Erythroblast (primary cell): ENCODE results near the gene BOLL.

Experiments
- GATA1 ChIP-seq: IDR thresholded peaks from 2 replicates; pipeline ENCODE4 v1.6.1; 2011; ENCODE audit warnings: low read depth, mild to moderate bottlenecking, control low read depth, low read length, moderate library complexity
- POLR2A ChIP-seq: IDR thresholded peaks from 2 replicates; pipeline ENCODE4 v1.6.1; 2011; ENCODE audit warnings: mild to moderate bottlenecking, low read length

DNA sequence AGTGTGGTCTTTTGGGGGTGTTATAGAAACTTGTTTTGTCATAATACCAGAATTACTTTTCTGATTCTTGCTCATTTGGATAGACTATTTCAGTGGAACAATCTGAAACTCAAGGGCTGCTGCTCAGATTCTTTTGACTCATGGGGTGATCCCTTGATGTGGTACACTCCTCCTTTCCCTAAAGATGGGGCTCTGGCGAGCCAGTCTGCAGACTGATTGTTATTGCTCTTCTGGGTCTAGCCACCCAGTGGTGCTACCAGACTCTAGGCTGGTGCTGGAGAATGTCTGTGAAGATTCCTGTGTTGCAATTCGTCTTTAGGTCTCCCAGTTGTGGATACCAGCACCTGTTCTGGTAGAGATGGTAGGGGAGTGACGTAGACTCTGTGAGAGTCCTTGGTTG, 84.2 kb downstream of the BOLL start:
- no peak for TF ChIP-seq POLR2A
- TF ChIP-seq GATA1 = no peak
